GM23248 (cell line): Measurements from ENCODE around the gene MROH7. TPM values are rescaled to one million over a fixed set of nuclear protein-coding genes. Genes with fewer than 3 reads are reported as not detected.

Experiments
- DNase-seq: peaks from one replicate; pipeline ENCODE4 v3.0.0-alpha.2; 2015
- H2AFZ ChIP-seq: fragments of 200-600 bp; sonication (generic); 2 replicates; pipeline ENCODE4 v1.6.1; 2016; ENCODE audit warnings: antibody characterized with exemption
- H3F3A ChIP-seq: fragments of 200-600 bp; sonication (generic); 2 replicates; pipeline ENCODE4 v1.6.1; 2016; ENCODE audit warnings: mild to moderate bottlenecking, antibody characterized with exemption, mixed run types; ENCODE audit not compliant: insufficient read depth
- H3K27ac ChIP-seq: fragments of 200-600 bp; sonication (generic); 2 replicates; pipeline ENCODE4 v1.5.1; 2016; ENCODE audit warnings: mild to moderate bottlenecking
- H3K27me3 ChIP-seq: fragments of 200-600 bp; sonication (generic); replicated peaks from 2 replicates; pipeline ENCODE4 v1.6.1; 2016; ENCODE audit warnings: mild to moderate bottlenecking; ENCODE audit not compliant: insufficient read depth
- H3K36me3 ChIP-seq: fragments of 200-600 bp; sonication (generic); 2 replicates; pipeline ENCODE4 v1.6.1; 2016; ENCODE audit warnings: low read depth, mild to moderate bottlenecking
- H3K4me1 ChIP-seq: fragments of 200-600 bp; sonication (generic); 2 replicates; pipeline ENCODE4 v1.6.1; 2016; ENCODE audit warnings: mild to moderate bottlenecking; ENCODE audit not compliant: insufficient read depth
- H3K4me2 ChIP-seq: fragments of 200-600 bp; sonication (generic); one replicate; pipeline ENCODE4 v1.6.1; 2016; ENCODE audit warnings: mild to moderate bottlenecking; ENCODE audit not compliant: unreplicated experiment
- H3K4me3 ChIP-seq: fragments of 200-600 bp; sonication (generic); 2 replicates; pipeline ENCODE4 v1.5.1; 2016; ENCODE audit warnings: mild to moderate bottlenecking
- H3K79me2 ChIP-seq: fragments of 200-600 bp; sonication (generic); 2 replicates; pipeline ENCODE4 v1.6.1; 2016; ENCODE audit warnings: mild to moderate bottlenecking; ENCODE audit not compliant: insufficient read depth
- H3K9ac ChIP-seq: fragments of 200-600 bp; sonication (generic); 2 replicates; pipeline ENCODE4 v1.6.1; 2016; ENCODE audit warnings: mild to moderate bottlenecking
- H3K9me2 ChIP-seq: fragments of 200-600 bp; sonication (generic); 2 replicates; pipeline ENCODE4 v1.6.1; 2016; ENCODE audit warnings: mixed run types, mild to moderate bottlenecking, moderate library complexity; ENCODE audit not compliant: insufficient read depth
- H3K9me3 ChIP-seq: fragments of 200-600 bp; sonication (generic); one replicate; pipeline ENCODE4 v1.6.1; 2017; ENCODE audit warnings: low read depth
- H4K20me1 ChIP-seq: fragments of 200-600 bp; sonication (generic); 2 replicates; pipeline ENCODE4 v1.6.0; 2016; ENCODE audit not compliant: insufficient read depth
- EZH2 ChIP-seq: fragments of 200-600 bp; sonication (generic); IDR thresholded peaks from 2 replicates; pipeline ENCODE4 v1.6.1; 2018; ENCODE audit warnings: antibody characterized with exemption, mild to moderate bottlenecking; ENCODE audit not compliant: insufficient read depth, poor library complexity, severe bottlenecking
- EZH2phosphoT487 ChIP-seq: fragments of 200-600 bp; sonication (generic); IDR thresholded peaks from 2 replicates; pipeline ENCODE4 v1.6.1; 2018; ENCODE audit warnings: antibody characterized with exemption, moderate library complexity, mild to moderate bottlenecking, low read depth; ENCODE audit not compliant: insufficient read depth
- WGBS, 2 experiments: methylation state at CpG; one replicate each; pipeline ENCODE4 v1.1.6; 2015 to 2017; ENCODE audit warnings: low lambda C conversion rate in 2 of 2, low coverage in 1 of 2; ENCODE audit errors: missing lambda C conversion rate in 2 of 2; 5-methylcytosine and 5-hydroxymethylcytosine counted together
- in situ Hi-C: fragments of 300-500 bp; cut with MboI; formaldehyde crosslinking; loops from 2 replicates; pipeline ENCODE4 v1.15.0; 2020
- polyA plus RNA-seq: library from polyadenylated mRNA; unstranded; fragments of >200 nt; fragmentation: Nextera tagmentation; extraction: Ambion mirVana; gene quantifications from 2 replicates; pipeline ENCODE4 v1.2.1, GENCODE V29; 2016
- total RNA-seq: library from RNA; depleted of rRNA; stranded (reverse); fragments of >200 nt; shearing (Covaris generic); gene quantifications from 2 replicates; pipeline ENCODE4 v1.2.3, GENCODE V29; 2014

The MROH7 gene
- total and polyA plus RNA-seq, 2 experiments from 2014 or later = 0.13 to 0.65 TPM

GRCh38 chr1:54608566-54609230 lies 32.9 kb upstream of the MROH7 start:
- Histone ChIP-seq H2AFZ (no peak overlapping the region), H3K4me3 (no peak overlapping the region), H4K20me1 (no peaks in the 10 kb centered on the region), H3K79me2 (no peaks in the 10 kb centered on the region), H3F3A (no peaks in the 10 kb centered on the region), H3K27me3 (no peaks in the 10 kb centered on the region), H3K9ac (no peak overlapping the region), H3K9me2 (no peaks in the 10 kb centered on the region), H3K4me1 (no peaks in the 10 kb centered on the region), H3K27ac (no peak overlapping the region), H3K36me3 (no peaks in the 10 kb centered on the region), H3K9me3 (no peaks in the 10 kb centered on the region), H3K4me2 (no peak overlapping the region)
- no peak for DNase-seq
- 81 to 92% methylated on average over 8 to 9 of the region's 9 CpGs for WGBS, 2 experiments
- in situ Hi-C loops = no loop called here
- no peak for TF ChIP-seq EZH2
- TF ChIP-seq EZH2phosphoT487 = no peak

GRCh38 chr1:54609301-54609921 lies 32.2 kb upstream of the MROH7 start:
- no peak overlapping the region for H3K4me2 ChIP-seq
- H3K27me3 ChIP-seq = no peaks in the 10 kb centered on the region
- no peak overlapping the region for H3K4me3 ChIP-seq
- H3K79me2 ChIP-seq = no peaks in the 10 kb centered on the region
- no peak overlapping the region for H3K9ac ChIP-seq
- TF ChIP-seq EZH2phosphoT487 = no peak
- TF ChIP-seq EZH2 = no peak
- no peaks in the 10 kb centered on the region for H3K36me3 ChIP-seq
- H3K9me2 ChIP-seq = no peaks in the 10 kb centered on the region
- in situ Hi-C loops = no loop called here
- H2AFZ ChIP-seq = no peak overlapping the region
- no peaks in the 10 kb centered on the region for H3K9me3 ChIP-seq
- no peaks in the 10 kb centered on the region for H4K20me1 ChIP-seq
- H3K4me1 ChIP-seq = no peaks in the 10 kb centered on the region
- 71 to 76% methylated on average over 16 of the region's 16 CpGs for WGBS, 2 experiments
- DNase-seq = no peak
- no peaks in the 10 kb centered on the region for H3F3A ChIP-seq
- H3K27ac ChIP-seq = no peak overlapping the region

GRCh38 chr1:54610048-54610447 lies 31.5 kb upstream of the MROH7 start:
- TF ChIP-seq EZH2 (no peak), EZH2phosphoT487 (no peak)
- no peaks in the 10 kb centered on the region for H3K4me1 ChIP-seq
- H2AFZ ChIP-seq = no peak overlapping the region
- H3K9me3 ChIP-seq = no peaks in the 10 kb centered on the region
- no peaks in the 10 kb centered on the region for H3K79me2 ChIP-seq
- H3K27me3 ChIP-seq = no peaks in the 10 kb centered on the region
- H3F3A ChIP-seq = no peaks in the 10 kb centered on the region
- H3K9ac ChIP-seq = no peak overlapping the region
- no peaks in the 10 kb centered on the region for H4K20me1 ChIP-seq
- no peaks in the 10 kb centered on the region for H3K36me3 ChIP-seq
- no peak overlapping the region for H3K4me2 ChIP-seq
- H3K4me3 ChIP-seq = no peak overlapping the region
- H3K9me2 ChIP-seq = no peaks in the 10 kb centered on the region
- no peak overlapping the region for H3K27ac ChIP-seq
- in situ Hi-C loops = no loop called here
- DNase-seq = peak; percentile 23
- WGBS, 2 experiments = 77 to 87% methylated on average over 6 of the region's 6 CpGs

- H3K27me3 ChIP-seq = no peaks in the 10 kb centered on the region
- no peaks in the 10 kb centered on the region for H3F3A ChIP-seq
- in situ Hi-C loops = no loop called here
- H3K9me2 ChIP-seq = no peaks in the 10 kb centered on the region
- H3K27ac ChIP-seq = no peak overlapping the region
- no peaks in the 10 kb centered on the region for H3K4me1 ChIP-seq
- WGBS, 2 experiments = 95 to 97% methylated on average over 15 to 18 of the region's 18 CpGs
- no peaks in the 10 kb centered on the region for H4K20me1 ChIP-seq
- no peak overlapping the region for H2AFZ ChIP-seq
- no peaks in the 10 kb centered on the region for H3K79me2 ChIP-seq
- TF ChIP-seq EZH2phosphoT487 (no peak), EZH2 (no peak)
- no peak overlapping the region for H3K9ac ChIP-seq
- no peaks in the 10 kb centered on the region for H3K9me3 ChIP-seq
- H3K4me3 ChIP-seq = no peak overlapping the region
- no peak overlapping the region for H3K4me2 ChIP-seq
- H3K36me3 ChIP-seq = no peaks in the 10 kb centered on the region
- DNase-seq = no peak
Measured at GRCh38 chr1:54610601-54611580, 30.7 kb upstream of the MROH7 start.
